GM18526 (cell line): ENCODE data around the gene CFAP299.

Experiments used
- POLR2A ChIP-seq: IDR thresholded peaks from 3 replicates; pipeline ENCODE4 v1.6.1; 2011; ENCODE audit not compliant: insufficient read length; ENCODE audit errors: extremely low read depth

The CFAP299 gene

GRCh38 chr4:80566203-80566872, 230.8 kb downstream of the CFAP299 start:
- TF ChIP-seq POLR2A = no peak

GRCh38 chr4:80568891-80569290, 233.4 kb downstream of the CFAP299 start:
- no peak for TF ChIP-seq POLR2A

- no peak for TF ChIP-seq POLR2A
Measured at GRCh38 chr4:80576796-80577195, 241.3 kb downstream of the CFAP299 start.

GRCh38 chr4:80578001-80578400, 242.5 kb downstream of the CFAP299 start:
- no peak for TF ChIP-seq POLR2A

- TF ChIP-seq POLR2A = no peak
Measured at GRCh38 chr4:80585542-80585941, 250.0 kb downstream of the CFAP299 start.

- TF ChIP-seq POLR2A = no peak
Measured at GRCh38 chr4:80586716-80587115, 251.2 kb downstream of the CFAP299 start.

- no peak for TF ChIP-seq POLR2A
Measured at GRCh38 chr4:80587871-80588385, 252.4 kb downstream of the CFAP299 start.

GRCh38 chr4:80592950-80593349, 257.4 kb downstream of the CFAP299 start:
- no peak for TF ChIP-seq POLR2A

- no peak for TF ChIP-seq POLR2A
Measured at GRCh38 chr4:80594701-80595100, 259.2 kb downstream of the CFAP299 start.

- no peak for TF ChIP-seq POLR2A
Measured at GRCh38 chr4:80608281-80608980, 272.9 kb downstream of the CFAP299 start.

- no peak for TF ChIP-seq POLR2A
Measured at GRCh38 chr4:80610199-80610598, 274.7 kb downstream of the CFAP299 start.

- TF ChIP-seq POLR2A = no peak
Measured at GRCh38 chr4:80610845-80611677, 275.5 kb downstream of the CFAP299 start.

- no peak for TF ChIP-seq POLR2A
Measured at GRCh38 chr4:80611678-80611979, 276.1 kb downstream of the CFAP299 start.

- no peak for TF ChIP-seq POLR2A
Measured at GRCh38 chr4:80613470-80613869, 277.9 kb downstream of the CFAP299 start.

GRCh38 chr4:80614319-80614718, 278.8 kb downstream of the CFAP299 start:
- no peak for TF ChIP-seq POLR2A

GRCh38 chr4:80615099-80615498, 279.6 kb downstream of the CFAP299 start:
- TF ChIP-seq POLR2A = no peak

- no peak for TF ChIP-seq POLR2A
Measured at GRCh38 chr4:80619070-80619674, 283.6 kb downstream of the CFAP299 start.
